ENCODE measurements around the gene BMF.

DNA sequence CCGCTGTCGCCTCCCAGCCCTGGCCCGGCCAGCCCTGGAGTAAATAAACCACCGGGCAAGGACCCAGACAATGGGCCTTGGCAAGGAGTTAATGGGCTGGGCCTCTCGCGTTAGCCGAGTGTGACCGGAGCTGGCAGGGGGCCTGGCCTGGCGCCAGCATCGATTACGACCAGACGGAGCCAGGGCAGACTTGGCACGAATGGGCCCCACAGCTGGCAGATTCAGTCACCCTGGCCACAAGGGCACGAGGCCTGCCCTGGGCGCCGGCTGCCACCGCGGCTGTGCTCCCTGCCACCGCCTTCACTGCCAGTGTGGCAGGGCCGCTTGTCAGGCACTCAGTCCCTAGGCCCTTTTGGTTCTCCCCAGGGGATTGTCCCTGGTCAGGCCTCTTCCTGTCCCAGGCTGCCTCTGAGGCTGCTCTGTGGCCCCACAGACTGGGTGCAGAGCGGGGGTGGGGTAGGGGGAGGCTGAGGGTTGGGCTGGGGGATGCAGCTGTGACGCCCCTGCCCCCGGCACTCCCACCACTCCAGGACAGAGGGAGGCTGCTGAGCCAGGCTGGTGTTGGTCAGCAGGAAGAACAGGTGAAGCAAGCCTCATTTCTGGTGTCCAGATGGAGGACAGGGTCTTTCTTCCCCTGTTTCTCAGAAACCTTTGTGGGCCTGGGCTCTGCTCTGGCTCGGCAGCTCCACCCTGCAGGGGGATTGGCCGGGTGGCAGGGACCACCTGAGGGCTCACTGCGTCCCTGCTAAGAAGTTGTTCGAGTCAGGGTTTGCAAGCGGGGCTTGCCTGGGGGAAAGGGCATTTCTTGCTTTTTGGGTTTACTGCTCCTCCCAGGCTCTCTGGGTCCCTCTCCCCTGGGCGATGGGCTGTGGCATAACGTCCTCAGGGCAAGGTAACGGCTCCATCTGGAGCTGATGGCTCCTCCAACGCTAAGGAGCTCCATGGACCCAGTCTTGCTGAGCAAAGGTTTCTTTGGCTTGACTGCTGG, 39.2 kb downstream of the BMF start:
- TF ChIP-seq, protein P1, sequence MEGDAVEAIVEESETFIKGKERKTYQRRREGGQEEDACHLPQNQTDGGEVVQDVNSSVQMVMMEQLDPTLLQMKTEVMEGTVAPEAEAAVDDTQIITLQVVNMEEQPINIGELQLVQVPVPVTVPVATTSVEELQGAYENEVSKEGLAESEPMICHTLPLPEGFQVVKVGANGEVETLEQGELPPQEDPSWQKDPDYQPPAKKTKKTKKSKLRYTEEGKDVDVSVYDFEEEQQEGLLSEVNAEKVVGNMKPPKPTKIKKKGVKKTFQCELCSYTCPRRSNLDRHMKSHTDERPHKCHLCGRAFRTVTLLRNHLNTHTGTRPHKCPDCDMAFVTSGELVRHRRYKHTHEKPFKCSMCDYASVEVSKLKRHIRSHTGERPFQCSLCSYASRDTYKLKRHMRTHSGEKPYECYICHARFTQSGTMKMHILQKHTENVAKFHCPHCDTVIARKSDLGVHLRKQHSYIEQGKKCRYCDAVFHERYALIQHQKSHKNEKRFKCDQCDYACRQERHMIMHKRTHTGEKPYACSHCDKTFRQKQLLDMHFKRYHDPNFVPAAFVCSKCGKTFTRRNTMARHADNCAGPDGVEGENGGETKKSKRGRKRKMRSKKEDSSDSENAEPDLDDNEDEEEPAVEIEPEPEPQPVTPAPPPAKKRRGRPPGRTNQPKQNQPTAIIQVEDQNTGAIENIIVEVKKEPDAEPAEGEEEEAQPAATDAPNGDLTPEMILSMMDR (conservative IDR thresholded peaks at IDR 0.05; ENCODE audit: low read depth, low read length) = no peak
- TF ChIP-seq POLR2A (IDR thresholded peaks at IDR 0.05; ENCODE audit: low read depth, low read length) (no peak), RFX5 (IDR thresholded peaks at IDR 0.05; ENCODE audit: low read depth, low read length) (no peak)
